ENCODE results near the gene POU6F2. TPM values are rescaled to one million over a fixed set of nuclear protein-coding genes. Genes with fewer than 3 reads are reported as not detected.

POU6F2 gene
- total RNA-seq, 1 experiment from 2014 or later = not detected

- H3K4me3 ChIP-seq (ENCODE audit: low read depth, low read length, poor library complexity, severe bottlenecking) = no peak overlapping the region
- CTCF ChIA-PET = no interaction called here
- no peak for DNase-seq (ENCODE audit: low spot score)
- intact Hi-C loops (cut with micrococcal nuclease; ENCODE audit: unreplicated experiment) = no loop called here
- no peaks in the 10 kb centered on the region for H3K9me3 ChIP-seq (ENCODE audit: low read depth, low read length, poor library complexity, severe bottlenecking)
- H3K36me3 ChIP-seq (ENCODE audit: insufficient read depth, low read length, poor library complexity, severe bottlenecking) = no peaks in the 10 kb centered on the region
- no TSS peak for BruUV-seq (replicated peaks)
- H3K4me1 ChIP-seq (ENCODE audit: insufficient read depth, low read length, poor library complexity, severe bottlenecking) = no peaks in the 10 kb centered on the region
- peaks cover 55% of the 10 kb centered on the region for H3K27me3 ChIP-seq (replicated peaks; ENCODE audit: insufficient read depth, low read depth, low read length, poor library complexity)
- TF ChIP-seq CTCF (conservative IDR thresholded peaks at IDR 0.05; ENCODE audit: low read depth, low read length) (no peak), EZH2 (IDR thresholded peaks at IDR 0.05; ENCODE audit: borderline replicate concordance, low read depth, low read length, poor library complexity, severe bottlenecking) (no peak)
- H3K27ac ChIP-seq (ENCODE audit: low read depth, low read length, poor library complexity, severe bottlenecking) = no peak overlapping the region
- POLR2A ChIA-PET (ENCODE audit: low non-redundant PET) = no interaction called here
These were observed 340.2 kb downstream of the POU6F2 start for GRCh38 chr7:39317896-39318295.

- Histone ChIP-seq H3K36me3 (ENCODE audit: insufficient read depth, low read length, poor library complexity, severe bottlenecking) (no peaks in the 10 kb centered on the region), H3K4me1 (ENCODE audit: insufficient read depth, low read length, poor library complexity, severe bottlenecking) (no peaks in the 10 kb centered on the region), H3K9me3 (ENCODE audit: low read depth, low read length, poor library complexity, severe bottlenecking) (no peaks in the 10 kb centered on the region), H3K4me3 (ENCODE audit: low read depth, low read length, poor library complexity, severe bottlenecking) (no peak overlapping the region), H3K27ac (ENCODE audit: low read depth, low read length, poor library complexity, severe bottlenecking) (no peak overlapping the region), H3K27me3 (replicated peaks; ENCODE audit: insufficient read depth, low read depth, low read length, poor library complexity) (peaks cover 36% of the 10 kb centered on the region)
- POLR2A ChIA-PET (ENCODE audit: low non-redundant PET) = no interaction called here
- DNase-seq (ENCODE audit: low spot score) = no peak
- BruUV-seq (replicated peaks) = no TSS peak
- intact Hi-C loops (cut with micrococcal nuclease; ENCODE audit: unreplicated experiment) = no loop called here
- CTCF ChIA-PET = no interaction called here
- no peak for TF ChIP-seq CTCF (conservative IDR thresholded peaks at IDR 0.05; ENCODE audit: low read depth, low read length)
- no peak for TF ChIP-seq EZH2 (IDR thresholded peaks at IDR 0.05; ENCODE audit: borderline replicate concordance, low read depth, low read length, poor library complexity, severe bottlenecking)
These were observed 343.5 kb downstream of the POU6F2 start for GRCh38 chr7:39321245-39321644.

- TF ChIP-seq CTCF (conservative IDR thresholded peaks at IDR 0.05; ENCODE audit: low read depth, low read length) = no peak
- no peak for TF ChIP-seq EZH2 (IDR thresholded peaks at IDR 0.05; ENCODE audit: borderline replicate concordance, low read depth, low read length, poor library complexity, severe bottlenecking)
- Histone ChIP-seq H3K27me3 (replicated peaks; ENCODE audit: insufficient read depth, low read depth, low read length, poor library complexity) (peaks cover 32% of the 10 kb centered on the region), H3K4me3 (ENCODE audit: low read depth, low read length, poor library complexity, severe bottlenecking) (no peak overlapping the region), H3K4me1 (ENCODE audit: insufficient read depth, low read length, poor library complexity, severe bottlenecking) (no peaks in the 10 kb centered on the region), H3K9me3 (ENCODE audit: low read depth, low read length, poor library complexity, severe bottlenecking) (no peaks in the 10 kb centered on the region), H3K36me3 (ENCODE audit: insufficient read depth, low read length, poor library complexity, severe bottlenecking) (no peaks in the 10 kb centered on the region), H3K27ac (ENCODE audit: low read depth, low read length, poor library complexity, severe bottlenecking) (no peak overlapping the region)
- no TSS peak for BruUV-seq (replicated peaks)
- ChIA-PET POLR2A (ENCODE audit: low non-redundant PET) (no interaction called here), CTCF (no interaction called here)
- intact Hi-C loops (cut with micrococcal nuclease; ENCODE audit: unreplicated experiment) = no loop called here
- DNase-seq (ENCODE audit: low spot score) = no peak
These were observed 344.3 kb downstream of the POU6F2 start for GRCh38 chr7:39321909-39322498.

All from A673 (cell line).